GM12872 (cell line): ENCODE measurements around the gene CEP295NL.

Source experiments
- CTCF ChIP-seq: IDR thresholded peaks from 3 replicates; pipeline ENCODE4 v1.5.1; 2011; ENCODE audit warnings: low read depth, mild to moderate bottlenecking, low read length, moderate library complexity; ENCODE audit not compliant: insufficient read depth

CEP295NL gene

GRCh38 chr17:78878871-78879527, 24.0 kb downstream of the CEP295NL start:
- TF ChIP-seq CTCF, result no peak

GRCh38 chr17:78878261-78878660, 24.7 kb downstream of the CEP295NL start:
- no peak for TF ChIP-seq CTCF

GRCh38 chr17:78876094-78876597, 26.9 kb downstream of the CEP295NL start:
- TF ChIP-seq CTCF, result no peak

GRCh38 chr17:78875363-78876093, 27.5 kb downstream of the CEP295NL start:
- TF ChIP-seq CTCF, result no peak

GRCh38 chr17:78873519-78874340, 29.3 kb downstream of the CEP295NL start:
- no peak for TF ChIP-seq CTCF

GRCh38 chr17:78872486-78872885, 30.5 kb downstream of the CEP295NL start:
- TF ChIP-seq CTCF, result no peak

- no peak for TF ChIP-seq CTCF
Observed at GRCh38 chr17:78870621-78871020, 32.4 kb downstream of the CEP295NL start.
